NB4 (cell line): ENCODE results near the gene ACTR3C.

Source experiments
- DNase-seq: peaks from one replicate; pipeline ENCODE4 v3.0.0; 2010; ENCODE audit warnings: low read depth
- H3K4me3 ChIP-seq: one replicate; pipeline ENCODE4 v1.5.1; 2011; ENCODE audit warnings: mild to moderate bottlenecking, low read depth, low read length, moderate library complexity
- CTCF ChIP-seq: IDR thresholded peaks from one replicate; pipeline ENCODE4 v1.5.1; 2012; ENCODE audit warnings: low read depth, low read length
- MAX ChIP-seq: IDR thresholded peaks from 2 replicates; pipeline ENCODE4 v1.6.1; 2011; ENCODE audit warnings: low read depth, low read length
- MYC ChIP-seq: IDR thresholded peaks from 2 replicates; pipeline ENCODE4 v1.6.1; 2011; ENCODE audit warnings: low read depth, low read length
- POLR2A ChIP-seq: IDR thresholded peaks from 2 replicates; pipeline ENCODE4 v1.6.1; 2011; ENCODE audit warnings: mild to moderate bottlenecking; ENCODE audit not compliant: insufficient read length; ENCODE audit errors: extremely low read depth

Gene ACTR3C

GRCh38 chr7:150340875-150341262, 17.5 kb upstream of the ACTR3C start:
- no peak overlapping the region for H3K4me3 ChIP-seq
- DNase-seq: no peak

GRCh38 chr7:150340024-150340749, 16.8 kb upstream of the ACTR3C start:
- no peak for TF ChIP-seq MYC
- no peak for TF ChIP-seq MAX
- no peak overlapping the region for H3K4me3 ChIP-seq
- DNase-seq: peak; percentile 49

More at GRCh38 chr7:150340875-150341262, 17.5 kb upstream of the ACTR3C start:
- TF ChIP-seq MAX (no peak), MYC (no peak), CTCF (no peak), POLR2A (no peak)

GRCh38 chr7:150339409-150339809, 16.1 kb upstream of the ACTR3C start:
- TF ChIP-seq MAX (no peak), POLR2A (no peak), MYC (no peak), CTCF (no peak)
- DNase-seq: peak; percentile 40
- no peak overlapping the region for H3K4me3 ChIP-seq

- TF ChIP-seq POLR2A: no peak
- TF ChIP-seq CTCF: no peak
- TF ChIP-seq MAX: no peak
- no peak for TF ChIP-seq MYC
- H3K4me3 ChIP-seq: no peak overlapping the region
- DNase-seq: peak; percentile 71
Observed at GRCh38 chr7:150338166-150338829, 15.0 kb upstream of the ACTR3C start.

- no peak for DNase-seq
- no peak overlapping the region for H3K4me3 ChIP-seq
- TF ChIP-seq MYC (no peak), CTCF (no peak), POLR2A (no peak), MAX (no peak)
Observed at GRCh38 chr7:150337659-150338081, 14.3 kb upstream of the ACTR3C start.

- H3K4me3 ChIP-seq: no peak overlapping the region
- TF ChIP-seq MYC (no peak), MAX (no peak), POLR2A (no peak)
- DNase-seq: no peak
Observed at GRCh38 chr7:150337179-150337578, 13.8 kb upstream of the ACTR3C start.
